SU-DHL-6 (cell line): ENCODE data around the gene TENM4.

Experiments used
- EZH2phosphoT487 ChIP-seq: fragments of 200-600 bp; sonication (generic), shearing (Covaris generic); conservative IDR thresholded peaks from 2 replicates; pipeline ENCODE4 v1.6.1; 2018; ENCODE audit warnings: mild to moderate bottlenecking, antibody characterized with exemption, low read length, moderate library complexity, mixed read lengths
- TF ChIP-seq, protein P1 (sequence below): fragments of 200-600 bp; sonication (generic); IDR thresholded peaks from one replicate; pipeline ENCODE4 v1.5.1; 2017; ENCODE audit warnings: antibody characterized with exemption, mild to moderate bottlenecking, low read length, moderate library complexity; ENCODE audit not compliant: insufficient read depth, poor library complexity, severe bottlenecking

DNA sequence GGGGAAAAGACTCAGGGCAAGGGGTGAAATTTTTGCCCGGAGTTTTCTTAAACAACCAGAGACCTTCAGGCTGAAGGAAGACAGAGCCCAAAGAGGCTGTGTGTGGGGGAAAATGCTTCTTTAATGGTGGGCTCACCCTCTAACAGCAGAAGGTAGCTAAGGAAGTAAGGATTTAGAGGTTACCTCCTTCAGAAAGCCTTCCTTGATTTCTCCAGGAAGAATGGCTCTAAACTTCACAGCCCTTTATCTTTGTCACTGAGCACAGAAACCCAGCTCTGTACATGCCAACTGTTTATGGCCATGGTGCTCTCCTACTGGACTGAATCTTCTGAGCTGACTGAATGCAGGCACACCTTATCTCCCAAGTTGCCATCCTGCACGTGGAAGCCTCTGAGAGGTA, 196.0 kb downstream of the TENM4 start:
- TF ChIP-seq, protein P1, sequence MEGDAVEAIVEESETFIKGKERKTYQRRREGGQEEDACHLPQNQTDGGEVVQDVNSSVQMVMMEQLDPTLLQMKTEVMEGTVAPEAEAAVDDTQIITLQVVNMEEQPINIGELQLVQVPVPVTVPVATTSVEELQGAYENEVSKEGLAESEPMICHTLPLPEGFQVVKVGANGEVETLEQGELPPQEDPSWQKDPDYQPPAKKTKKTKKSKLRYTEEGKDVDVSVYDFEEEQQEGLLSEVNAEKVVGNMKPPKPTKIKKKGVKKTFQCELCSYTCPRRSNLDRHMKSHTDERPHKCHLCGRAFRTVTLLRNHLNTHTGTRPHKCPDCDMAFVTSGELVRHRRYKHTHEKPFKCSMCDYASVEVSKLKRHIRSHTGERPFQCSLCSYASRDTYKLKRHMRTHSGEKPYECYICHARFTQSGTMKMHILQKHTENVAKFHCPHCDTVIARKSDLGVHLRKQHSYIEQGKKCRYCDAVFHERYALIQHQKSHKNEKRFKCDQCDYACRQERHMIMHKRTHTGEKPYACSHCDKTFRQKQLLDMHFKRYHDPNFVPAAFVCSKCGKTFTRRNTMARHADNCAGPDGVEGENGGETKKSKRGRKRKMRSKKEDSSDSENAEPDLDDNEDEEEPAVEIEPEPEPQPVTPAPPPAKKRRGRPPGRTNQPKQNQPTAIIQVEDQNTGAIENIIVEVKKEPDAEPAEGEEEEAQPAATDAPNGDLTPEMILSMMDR: no peak
- TF ChIP-seq EZH2phosphoT487: no peak
